ENCODE data around the gene CCDC137. TPM values are rescaled to one million over a fixed set of nuclear protein-coding genes. Genes with fewer than 3 reads are reported as not detected.

Gene CCDC137
- total and polyA plus RNA-seq, 2 of the 13 experiments (the other 11 are each of a cell fraction or from before 2014, with no cell fraction given) = 14.6 to 39.1 TPM

- TF ChIP-seq ZNF430 (CRISPR knock-in tag; IDR thresholded peaks at IDR 0.05) (no peak), SMARCC2 (IDR thresholded peaks at IDR 0.05) (no peak), SALL2 (CRISPR knock-in tag; IDR thresholded peaks at IDR 0.05) (no peak), RBFOX2 (IDR thresholded peaks at IDR 0.05; ENCODE audit: low read depth, low read length) (0 out of 2 replicates have a peak, but pooled peaks have one; percentile 62), SRSF4 (IDR thresholded peaks at IDR 0.05; ENCODE audit: low read depth, low read length, poor library complexity, severe bottlenecking) (no peak), AHR (CRISPR knock-in tag; IDR thresholded peaks at IDR 0.05) (no peak), DZIP1 (CRISPR knock-in tag; IDR thresholded peaks at IDR 0.05) (0 out of 2 replicates have a peak, but pooled peaks have one; percentile 37), ZSCAN29 (CRISPR knock-in tag; conservative IDR thresholded peaks at IDR 0.05) (0 out of 2 replicates have a peak, but pooled peaks have one; percentile 29), ZFP62 (CRISPR knock-in tag; IDR thresholded peaks at IDR 0.05) (no peak), HOXD1 (CRISPR knock-in tag; IDR thresholded peaks at IDR 0.05) (peak; percentile 45; the same call in 1 of the 2 replicates), HNRNPL (IDR thresholded peaks at IDR 0.05; ENCODE audit: low read depth, low read length) (peak; percentile 63; the same call in 1 of the 2 replicates), ZNF451 (CRISPR knock-in tag; IDR thresholded peaks at IDR 0.05) (no peak), ZSCAN9 (CRISPR knock-in tag; IDR thresholded peaks at IDR 0.05; ENCODE audit: borderline replicate concordance) (no peak), HOXA5 (CRISPR knock-in tag; IDR thresholded peaks at IDR 0.05) (no peak), ZFP36L2 (CRISPR knock-in tag; IDR thresholded peaks at IDR 0.05) (no peak), MXD3 (CRISPR knock-in tag; IDR thresholded peaks at IDR 0.05) (0 out of 2 replicates have a peak, but pooled peaks have one; percentile 21), JARID2 (CRISPR knock-in tag; IDR thresholded peaks at IDR 0.05; ENCODE audit: insufficient replicate concordance) (no peak), ZKSCAN8 (CRISPR knock-in tag; IDR thresholded peaks at IDR 0.05; ENCODE audit: borderline replicate concordance) (no peak), CEBPB (IDR thresholded peaks at IDR 0.05; ENCODE audit: borderline replicate concordance, low read depth, low read length) (no peak), ZNF687 (CRISPR knock-in tag; IDR thresholded peaks at IDR 0.05) (no peak; the same call in 1 of the 2 replicates), ZFY (CRISPR knock-in tag; IDR thresholded peaks at IDR 0.05) (no peak)
Measured at GRCh38 chr17:81700353-81701287, 34.1 kb downstream of the CCDC137 start (continued).
